Heart left ventricle (tissue), 16 donors: ENCODE results near the gene GLYAT. TPM values are rescaled to one million over a fixed set of nuclear protein-coding genes. Genes with fewer than 3 reads are reported as not detected.

ENCODE experiments used
- ATAC-seq, 4 donors: fragments of 200-7000 bp; cut with Tn5 transposase; one replicate each; pipeline ENCODE4 v1.9.1; 2020 to 2022; ENCODE audit warnings: moderate library complexity in 4 of 4, mild to moderate bottlenecking in 3 of 4, moderate number of reproducible peaks in 1 of 4
- DNase-seq, 5 donors: peaks; one replicate each; pipeline ENCODE4 v3.0.0-alpha.2; 2020
- H3K27ac ChIP-seq, 12 donors: fragments of 200-600 bp; sonication (generic) in 4 of 12; one replicate each; pipeline versions ENCODE4 v1.5.0 to v1.8.0; 2016 to 2022; ENCODE audit warnings: mild to moderate bottlenecking in 2 of 12
- H3K27me3 ChIP-seq, 9 donors: fragments of 200-600 bp; sonication (generic) in 2 of 9; one replicate each; pipeline versions ENCODE4 v1.5.1 to v1.8.0; 2016 to 2022; ENCODE audit warnings: mild to moderate bottlenecking in 3 of 9
- H3K36me3 ChIP-seq, 9 donors: fragments of 200-600 bp; sonication (generic) in 2 of 9; one replicate each; pipeline versions ENCODE4 v1.5.0 to v1.8.0; 2018 to 2022; ENCODE audit warnings: mild to moderate bottlenecking in 2 of 9
- H3K4me1 ChIP-seq, 12 donors: fragments of 200-600 bp; sonication (generic) in 4 of 12; one replicate each; pipeline versions ENCODE4 v1.5.0 to v1.8.0; 2016 to 2022; ENCODE audit warnings: mild to moderate bottlenecking in 3 of 12
- H3K4me3 ChIP-seq, 12 donors: fragments of 200-600 bp; sonication (generic) in 4 of 12; one replicate each; pipeline versions ENCODE4 v1.5.0 to v1.8.0; 2017 to 2022; ENCODE audit warnings: mild to moderate bottlenecking in 9 of 12, moderate library complexity in 4 of 12
- H3K9me3 ChIP-seq, 12 donors: fragments of 200-600 bp; sonication (generic) in 4 of 12; one replicate each; pipeline versions ENCODE4 v1.5.0 to v1.8.0; 2016 to 2022; ENCODE audit warnings: mild to moderate bottlenecking in 1 of 12
- CTCF ChIP-seq, 12 donors: fragments of 200-600 bp; sonication (generic) in 4 of 12; IDR thresholded peaks; one replicate each; pipeline versions ENCODE4 v1.5.0 to v1.8.0; 2018 to 2022; ENCODE audit warnings: antibody characterized with exemption in 12 of 12, mild to moderate bottlenecking in 5 of 12
- POLR2A ChIP-seq, 2 donors: fragments of 450-650 bp; IDR thresholded peaks; one replicate each; pipeline ENCODE4 v1.6.1; 2017; ENCODE audit warnings: antibody characterized with exemption in 2 of 2, mild to moderate bottlenecking in 2 of 2, moderate library complexity in 2 of 2
- WGBS, 4 donors: extraction: QIAGEN DNeasy Blood & Tissue Kit in 2 of 4; methylation state at CpG; one replicate each; pipeline versions ENCODE4 v1.1.5 to v1.1.7; 2013 to 2018; 5-methylcytosine and 5-hydroxymethylcytosine counted together
- intact Hi-C, 10 donors: fragments of 100-400 bp; cut with DNase I; formaldehyde crosslinking; loops; one replicate each; pipeline versions ENCODE4 v1.11.1 to v1.14.2; 2022
- polyA plus RNA-seq, 2 donors: library from polyadenylated mRNA; stranded (reverse); fragments of 200-250 nt; gene quantifications; one replicate each; pipeline ENCODE4 v1.2.3, GENCODE V29; 2013
- total RNA-seq, 9 donors: library from RNA; depleted of rRNA in 2 of 9; stranded (reverse); fragments of >200 nt in 2 of 9; fragmentation: NEBNext Ultra II Directional in 3 of 9; extraction: Animal tissue kit (Norgen Biotek cat#: 25700) in 3 of 9; gene quantifications; one replicate each; pipeline versions ENCODE4 v1.1.0 to v1.2.4, GENCODE V29; 2016 to 2023
- donor health status: ischemic (EF 13 %, LVEDD 7.1; RV severe dilation, severe dysfunction).
- donor health status: healthy with polysubstance abuse.
- donor health status: DM: no; HTN: yes; CAD: no.
- donor health status: DM: no; HTN: no; CAD: no.
- donor health status: ischemic (EF 25% LVEDD 6.9; RV normal size, moderate dysfunction).
- donor health status: ischemic (EF 25% LVEDD 5.7; RV mildly dilated, moderate dysfunction).
- donor health status: healthy.
- donor health status: DM: yes; HTN: yes; CAD: no.
- donor health status: ischemic (EF 35%, LVEDD 5.7; RV mildly dilated, moderate dysfunction).
- donor health status: nonischemic (EF 11% LVEDD 7.7; RV severe dilation, severe dysfunction).
- donor health status: DM: yes; HTN: yes; CAD: no.
- donor health status: PGD.
- donor health status: ischemic (EF 29% LVEDD 5.4; RV normal size, mild dysfunction).
- donor health status: nonischemic (EF 23%, LVEDD 6.1; RV moderate dilation, normal function).

GLYAT gene
- total and polyA plus RNA-seq, 11 donors, result 0.15 to 2.7 (median 0.27) TPM; not detected in 7

- Histone ChIP-seq H3K27me3 (peaks cover 0 to 2% (median 0%) of the 10 kb centered on the region in 9 donors), H3K9me3 (peaks cover 0 to 3% (median 0%) of the 10 kb centered on the region in 12 donors), H3K4me3 (no peak overlapping the region), H3K27ac (no peak overlapping the region), H3K36me3 (no peaks in the 10 kb centered on the region), H3K4me1 (no peaks in the 10 kb centered on the region)
- no peak for TF ChIP-seq POLR2A (IDR thresholded peaks at IDR 0.05)
- TF ChIP-seq CTCF (IDR thresholded peaks at IDR 0.05), result no peak
- intact Hi-C loops, result no loop called here
- DNase-seq, result no peak
- ATAC-seq, result no peak
Measured at GRCh38 chr11:58757439-58757838, 25.7 kb upstream of the GLYAT start.

GRCh38 chr11:58745705-58746364, 14.1 kb upstream of the GLYAT start:
- DNase-seq (no peak), ATAC-seq (no peak)
- WGBS, 4 donors, result 69 to 78% (median 73%) methylated on average over 5 of the region's 5 CpGs
- TF ChIP-seq CTCF (IDR thresholded peaks at IDR 0.05) (no peak), POLR2A (IDR thresholded peaks at IDR 0.05) (no peak)
- H3K9me3 ChIP-seq, result peaks cover 0 to 38% (median 6%) of the 10 kb centered on the region in 12 donors
- no peak overlapping the region for H3K4me3 ChIP-seq
- H3K27me3 ChIP-seq, result peaks cover 0 to 9% (median 0%) of the 10 kb centered on the region in 9 donors
- H3K27ac ChIP-seq, result no peak overlapping the region
- H3K36me3 ChIP-seq, result no peaks in the 10 kb centered on the region
- intact Hi-C loops, result loop anchor here in 1 of 10 donors (10.0 kb wide), 1 partner anchor 59 kb away; no protein-coding TSS in a partner anchor
- H3K4me1 ChIP-seq, result no peaks in the 10 kb centered on the region

GRCh38 chr11:58744988-58745704, 13.4 kb upstream of the GLYAT start:
- Histone ChIP-seq H3K9me3 (peaks cover 0 to 43% (median 7%) of the 10 kb centered on the region in 12 donors), H3K4me3 (no peak overlapping the region), H3K36me3 (no peaks in the 10 kb centered on the region), H3K27ac (no peak overlapping the region), H3K27me3 (peaks cover 0 to 8% (median 0%) of the 10 kb centered on the region in 9 donors), H3K4me1 (no peaks in the 10 kb centered on the region)
- intact Hi-C loops, result loop anchor here in 1 of 10 donors (10.0 kb wide), 1 partner anchor 60 kb away; no protein-coding TSS in a partner anchor
- no peak for TF ChIP-seq CTCF (IDR thresholded peaks at IDR 0.05)
- no peak for TF ChIP-seq POLR2A (IDR thresholded peaks at IDR 0.05)
- DNase-seq (no peak), ATAC-seq (no peak)
